GM12874 (cell line): ENCODE data around the gene CLPTM1.

ENCODE experiments used
- TF ChIP-seq, protein P1 (sequence below): IDR thresholded peaks from 2 replicates; pipeline ENCODE4 v1.5.1; 2011; ENCODE audit warnings: low read depth, mild to moderate bottlenecking, control low read depth, low read length, moderate library complexity; ENCODE audit not compliant: insufficient read depth

CLPTM1 gene

DNA sequence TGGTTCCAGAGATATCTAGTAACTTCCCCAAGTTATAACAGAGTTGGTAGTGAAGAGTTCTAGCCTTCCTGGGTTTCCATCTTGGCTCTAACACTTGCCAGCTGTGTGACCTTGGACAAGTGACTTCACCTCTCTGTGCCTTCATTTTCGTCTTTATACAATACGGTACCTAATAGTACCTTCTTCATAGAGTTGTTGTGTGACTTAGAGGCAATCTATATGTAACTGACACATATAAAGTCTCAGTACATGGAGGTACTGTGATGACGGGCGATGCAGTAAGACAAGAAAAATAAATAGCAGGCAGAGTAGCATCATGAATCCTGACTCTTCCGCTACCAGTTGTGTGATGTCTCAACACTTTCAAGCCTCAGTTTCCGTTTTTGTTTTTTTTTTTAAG is 75.6 kb downstream of the CLPTM1 start:
- TF ChIP-seq, protein P1, sequence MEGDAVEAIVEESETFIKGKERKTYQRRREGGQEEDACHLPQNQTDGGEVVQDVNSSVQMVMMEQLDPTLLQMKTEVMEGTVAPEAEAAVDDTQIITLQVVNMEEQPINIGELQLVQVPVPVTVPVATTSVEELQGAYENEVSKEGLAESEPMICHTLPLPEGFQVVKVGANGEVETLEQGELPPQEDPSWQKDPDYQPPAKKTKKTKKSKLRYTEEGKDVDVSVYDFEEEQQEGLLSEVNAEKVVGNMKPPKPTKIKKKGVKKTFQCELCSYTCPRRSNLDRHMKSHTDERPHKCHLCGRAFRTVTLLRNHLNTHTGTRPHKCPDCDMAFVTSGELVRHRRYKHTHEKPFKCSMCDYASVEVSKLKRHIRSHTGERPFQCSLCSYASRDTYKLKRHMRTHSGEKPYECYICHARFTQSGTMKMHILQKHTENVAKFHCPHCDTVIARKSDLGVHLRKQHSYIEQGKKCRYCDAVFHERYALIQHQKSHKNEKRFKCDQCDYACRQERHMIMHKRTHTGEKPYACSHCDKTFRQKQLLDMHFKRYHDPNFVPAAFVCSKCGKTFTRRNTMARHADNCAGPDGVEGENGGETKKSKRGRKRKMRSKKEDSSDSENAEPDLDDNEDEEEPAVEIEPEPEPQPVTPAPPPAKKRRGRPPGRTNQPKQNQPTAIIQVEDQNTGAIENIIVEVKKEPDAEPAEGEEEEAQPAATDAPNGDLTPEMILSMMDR: no peak

DNA sequence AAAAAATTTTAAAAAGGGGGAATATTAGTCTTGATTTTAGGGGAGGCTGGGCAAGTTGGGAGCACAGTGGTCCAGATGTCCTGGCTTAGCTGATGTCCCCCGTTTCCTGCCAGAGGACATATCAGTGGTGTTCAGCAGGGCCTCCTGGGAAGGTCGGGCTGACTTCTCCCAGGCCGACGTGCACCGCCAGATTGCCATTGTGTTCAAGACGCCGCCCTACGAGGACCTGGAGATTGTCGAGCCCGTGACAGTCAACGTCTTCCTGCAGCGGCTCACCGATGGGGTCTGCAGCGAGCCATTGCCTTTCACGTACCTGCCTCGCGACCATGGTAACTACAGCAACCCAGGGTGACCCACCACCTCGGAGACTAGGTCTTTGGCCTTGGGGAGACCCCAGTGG is 77.2 kb downstream of the CLPTM1 start:
- TF ChIP-seq, protein P1: no peak

DNA sequence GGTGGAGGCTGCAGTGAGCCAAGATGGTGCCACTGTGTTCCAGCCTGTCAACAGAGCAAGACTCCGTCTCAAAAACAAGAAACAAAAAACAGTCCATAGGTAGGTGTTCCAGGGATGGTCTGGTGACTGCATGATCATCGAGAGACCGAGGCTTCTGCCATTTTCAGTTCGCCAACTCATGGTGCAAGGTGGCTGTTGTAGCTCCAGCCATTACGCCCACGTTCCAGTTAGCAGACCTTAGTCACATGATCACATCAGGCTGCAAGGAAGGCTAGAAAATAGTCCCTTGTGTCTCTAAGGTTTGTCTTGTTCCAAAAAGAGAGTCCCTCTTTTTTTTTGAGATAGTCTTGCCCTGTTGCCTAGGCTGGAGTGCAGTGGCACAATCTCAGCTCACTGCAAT is 80.6 kb downstream of the CLPTM1 start:
- TF ChIP-seq, protein P1: no peak

DNA sequence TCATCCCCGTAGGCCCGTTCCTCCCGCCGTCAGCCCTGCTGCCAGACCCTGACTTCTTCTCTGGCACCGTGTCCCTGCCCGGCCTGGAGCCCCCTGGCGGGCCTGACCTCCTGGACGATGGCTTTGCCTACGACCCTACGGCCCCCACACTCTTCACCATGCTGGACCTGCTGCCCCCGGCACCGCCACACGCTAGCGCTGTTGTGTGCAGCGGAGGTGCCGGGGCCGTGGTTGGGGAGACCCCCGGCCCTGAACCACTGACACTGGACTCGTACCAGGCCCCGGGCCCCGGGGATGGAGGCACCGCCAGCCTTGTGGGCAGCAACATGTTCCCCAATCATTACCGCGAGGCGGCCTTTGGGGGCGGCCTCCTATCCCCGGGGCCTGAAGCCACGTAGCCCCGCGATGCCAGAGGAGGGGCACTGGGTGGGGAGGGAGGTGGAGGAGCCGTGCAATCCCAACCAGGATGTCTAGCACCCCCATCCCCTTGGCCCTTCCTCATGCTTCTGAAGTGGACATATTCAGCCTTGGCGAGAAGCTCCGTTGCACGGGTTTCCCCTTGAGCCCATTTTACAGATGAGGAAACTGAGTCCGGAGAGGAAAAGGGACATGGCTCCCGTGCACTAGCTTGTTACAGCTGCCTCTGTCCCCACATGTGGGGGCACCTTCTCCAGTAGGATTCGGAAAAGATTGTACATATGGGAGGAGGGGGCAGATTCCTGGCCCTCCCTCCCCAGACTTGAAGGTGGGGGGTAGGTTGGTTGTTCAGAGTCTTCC is 82.4 kb downstream of the CLPTM1 start:
- TF ChIP-seq, protein P1: no peak

DNA sequence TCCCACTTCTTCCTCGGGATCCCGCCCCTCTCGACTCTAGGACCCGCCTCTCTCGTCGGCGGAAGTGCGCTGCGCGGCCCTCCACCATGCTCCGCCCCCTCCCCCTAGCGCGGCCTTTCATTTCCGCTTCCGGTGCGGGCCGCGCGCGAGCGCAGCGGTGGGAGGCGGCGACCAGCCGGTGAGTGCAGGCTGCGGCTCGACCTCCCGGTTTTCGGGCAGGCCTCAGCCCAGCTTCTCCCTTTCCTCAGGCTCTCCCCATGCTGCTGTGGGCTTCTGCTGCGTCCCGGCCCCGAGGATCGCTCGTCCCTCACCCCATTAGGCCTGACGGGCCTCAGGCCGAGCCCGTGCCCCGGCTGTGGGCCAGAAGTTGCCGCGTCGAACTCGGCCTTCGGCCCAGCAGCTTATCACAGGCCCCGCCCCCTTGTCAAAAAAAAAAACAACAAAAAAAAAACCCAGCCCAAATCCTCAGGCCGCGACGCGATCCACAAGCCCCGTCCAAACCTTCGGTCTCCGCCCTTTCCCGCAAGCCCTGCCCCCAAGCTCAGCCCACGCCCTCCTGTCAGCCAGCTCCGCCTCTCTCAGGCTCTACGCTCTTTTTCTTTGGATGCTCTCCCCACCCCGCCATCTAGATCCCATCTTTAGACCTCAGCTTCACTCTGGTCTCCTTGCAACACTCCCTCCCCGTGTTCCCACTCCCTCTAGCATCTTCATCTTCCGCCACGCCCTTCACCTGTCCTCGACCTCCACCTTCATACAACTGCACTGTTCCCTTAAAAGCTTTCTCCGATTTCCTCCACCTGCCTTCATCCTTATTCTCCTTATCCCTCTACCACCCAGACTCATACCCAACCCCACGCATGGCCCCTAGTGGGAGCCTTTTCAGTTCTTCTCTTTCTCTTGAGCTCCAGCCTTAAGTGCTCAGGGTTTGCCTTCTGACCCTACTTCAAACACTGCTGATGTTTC is 84.0 kb downstream of the CLPTM1 start, which contains the start of gene CLASRP:
Gene CLASRP (plus strand): TSS at position 115 of the 963 bp plus-strand sequence. CDS start 1,168 bp downstream, outside the sequence.
- TF ChIP-seq, protein P1: no peak

DNA sequence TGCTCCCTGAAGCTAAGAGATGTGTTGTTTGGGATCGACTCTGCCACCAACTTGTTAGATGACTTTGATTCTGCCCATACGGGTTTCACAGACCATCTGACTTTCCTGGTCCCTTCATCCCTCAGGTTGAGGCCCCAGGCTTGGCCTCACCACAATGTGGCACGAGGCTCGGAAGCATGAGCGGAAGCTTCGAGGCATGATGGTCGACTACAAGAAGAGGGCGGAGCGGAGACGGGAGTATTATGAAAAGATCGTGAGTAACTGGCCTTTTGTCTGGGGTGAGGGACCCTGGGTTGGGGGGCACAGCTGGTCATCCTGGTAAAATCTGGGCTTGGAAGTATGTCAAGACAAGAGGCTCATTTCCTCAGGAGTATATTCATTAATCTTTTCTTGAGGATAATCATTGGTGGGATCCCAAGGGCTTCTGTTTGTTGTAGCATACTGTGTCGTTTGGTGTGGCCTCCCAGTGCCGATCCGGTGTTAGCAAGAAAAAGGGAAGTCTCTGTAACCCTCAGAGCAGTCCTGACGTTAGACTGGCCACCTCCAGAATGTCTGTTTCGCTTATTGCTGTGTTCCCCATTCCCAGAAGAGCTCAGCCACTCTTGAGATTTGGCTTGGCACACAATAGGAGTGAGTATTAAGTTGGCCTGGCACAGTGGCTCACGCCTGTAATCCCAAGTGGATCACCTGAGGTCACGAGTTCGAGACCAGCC is 85.0 kb downstream of the CLPTM1 start:
- TF ChIP-seq, protein P1: no peak
